Left hindlimb (tissue), 1 donor: Measurements from ENCODE around the gene CRTC1.

Experiments
- DNase-seq: peaks from one replicate; pipeline ENCODE4 v3.0.0-alpha.2; 2018

Gene CRTC1, protein sequence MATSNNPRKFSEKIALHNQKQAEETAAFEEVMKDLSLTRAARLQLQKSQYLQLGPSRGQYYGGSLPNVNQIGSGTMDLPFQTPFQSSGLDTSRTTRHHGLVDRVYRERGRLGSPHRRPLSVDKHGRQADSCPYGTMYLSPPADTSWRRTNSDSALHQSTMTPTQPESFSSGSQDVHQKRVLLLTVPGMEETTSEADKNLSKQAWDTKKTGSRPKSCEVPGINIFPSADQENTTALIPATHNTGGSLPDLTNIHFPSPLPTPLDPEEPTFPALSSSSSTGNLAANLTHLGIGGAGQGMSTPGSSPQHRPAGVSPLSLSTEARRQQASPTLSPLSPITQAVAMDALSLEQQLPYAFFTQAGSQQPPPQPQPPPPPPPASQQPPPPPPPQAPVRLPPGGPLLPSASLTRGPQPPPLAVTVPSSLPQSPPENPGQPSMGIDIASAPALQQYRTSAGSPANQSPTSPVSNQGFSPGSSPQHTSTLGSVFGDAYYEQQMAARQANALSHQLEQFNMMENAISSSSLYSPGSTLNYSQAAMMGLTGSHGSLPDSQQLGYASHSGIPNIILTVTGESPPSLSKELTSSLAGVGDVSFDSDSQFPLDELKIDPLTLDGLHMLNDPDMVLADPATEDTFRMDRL

DNA sequence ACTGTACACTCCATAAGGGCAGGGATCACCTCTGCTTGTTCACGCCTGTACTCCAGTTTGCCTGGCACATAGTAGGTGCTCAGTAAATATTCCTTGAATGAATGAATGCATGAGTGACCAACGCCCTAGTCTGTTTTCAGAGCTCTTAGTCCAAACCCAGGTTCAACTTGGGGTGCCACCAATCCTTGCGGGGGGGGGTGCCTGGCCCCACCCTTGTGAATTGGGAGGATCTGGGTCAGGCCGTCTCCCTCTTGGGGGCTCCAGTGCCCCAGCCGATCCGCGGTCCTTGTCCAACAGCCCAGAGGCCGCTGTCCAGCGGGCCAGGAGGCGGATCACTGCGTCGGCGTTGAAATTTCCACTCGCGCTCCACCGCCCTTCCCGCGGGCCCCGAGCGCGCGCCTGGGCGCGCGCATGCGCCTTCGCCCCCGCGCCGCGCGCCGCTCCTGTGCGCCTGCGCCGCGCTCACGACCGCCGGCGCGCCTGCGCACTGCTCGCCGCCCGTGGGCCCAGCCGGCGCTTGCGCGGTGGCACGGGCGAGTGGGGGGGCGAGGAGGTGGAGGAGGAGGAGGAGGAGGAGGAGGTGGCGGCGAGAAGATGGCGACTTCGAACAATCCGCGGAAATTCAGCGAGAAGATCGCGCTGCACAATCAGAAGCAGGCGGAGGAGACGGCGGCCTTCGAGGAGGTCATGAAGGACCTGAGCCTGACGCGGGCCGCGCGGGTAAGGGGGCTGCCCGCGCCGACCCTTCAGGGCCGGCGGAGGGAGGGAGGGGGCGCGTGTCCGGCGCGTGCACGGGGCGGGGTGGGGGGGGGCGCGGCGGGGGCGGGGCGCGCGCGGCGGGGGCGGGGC is at the start of gene CRTC1:
Gene CRTC1, plus strand, starts transcription at position 572 of the 849 bp plus-strand sequence. Its CDS starts 23 bp downstream, at position 595.
- peak; percentile 96 for DNase-seq

DNA sequence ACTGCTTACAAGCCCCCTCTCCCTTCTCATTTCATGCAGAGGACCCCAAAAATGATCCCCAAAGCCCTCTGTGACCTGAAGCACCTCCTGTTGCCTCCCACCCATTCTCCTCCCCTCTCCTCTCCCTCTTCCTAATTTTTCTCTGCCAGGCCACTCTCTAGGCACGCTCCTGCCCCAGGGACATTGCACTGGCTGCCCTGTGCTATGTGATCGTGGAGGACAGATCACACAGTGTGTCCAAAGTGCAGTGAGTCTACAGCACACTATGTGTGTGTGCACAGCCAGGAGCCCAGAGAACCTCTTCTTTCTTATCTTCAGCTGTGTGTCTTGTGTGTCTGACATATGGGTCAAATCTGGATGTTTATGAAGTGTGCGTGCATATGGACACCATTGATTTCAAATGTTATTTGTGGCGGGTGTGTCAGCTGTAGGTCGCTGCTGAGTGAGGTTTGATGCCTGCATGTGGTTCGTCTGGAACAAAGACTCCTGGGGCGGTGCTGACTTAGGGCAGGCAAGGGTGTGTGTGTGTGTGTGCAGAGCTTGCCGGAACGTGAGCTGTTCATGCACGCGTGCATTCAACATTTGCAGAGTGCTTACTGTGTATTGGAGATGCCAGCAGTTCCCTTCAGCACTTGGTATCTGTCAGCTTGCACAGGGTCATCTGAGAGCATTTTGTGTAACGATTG is 48.7 kb upstream of the CRTC1 start:
- no peak for DNase-seq

DNA sequence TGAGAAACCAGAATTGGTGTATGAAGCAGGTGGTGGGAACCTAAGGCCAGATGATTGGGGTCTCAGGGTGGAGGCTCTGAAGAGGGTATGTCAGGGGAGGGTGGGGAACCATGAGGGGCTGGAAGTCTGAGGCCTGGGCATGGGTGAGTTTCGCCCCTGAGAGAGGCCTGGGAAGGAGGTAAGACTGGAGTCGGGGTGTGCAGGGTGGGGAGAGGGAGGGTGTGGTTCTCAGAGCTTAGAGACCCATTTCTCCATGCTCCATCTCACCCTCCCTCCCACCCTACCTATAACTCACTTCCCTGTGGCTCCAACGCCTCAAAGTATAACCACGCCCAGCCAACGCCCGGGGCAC is 47.7 kb upstream of the CRTC1 start:
- DNase-seq, result no peak

DNA sequence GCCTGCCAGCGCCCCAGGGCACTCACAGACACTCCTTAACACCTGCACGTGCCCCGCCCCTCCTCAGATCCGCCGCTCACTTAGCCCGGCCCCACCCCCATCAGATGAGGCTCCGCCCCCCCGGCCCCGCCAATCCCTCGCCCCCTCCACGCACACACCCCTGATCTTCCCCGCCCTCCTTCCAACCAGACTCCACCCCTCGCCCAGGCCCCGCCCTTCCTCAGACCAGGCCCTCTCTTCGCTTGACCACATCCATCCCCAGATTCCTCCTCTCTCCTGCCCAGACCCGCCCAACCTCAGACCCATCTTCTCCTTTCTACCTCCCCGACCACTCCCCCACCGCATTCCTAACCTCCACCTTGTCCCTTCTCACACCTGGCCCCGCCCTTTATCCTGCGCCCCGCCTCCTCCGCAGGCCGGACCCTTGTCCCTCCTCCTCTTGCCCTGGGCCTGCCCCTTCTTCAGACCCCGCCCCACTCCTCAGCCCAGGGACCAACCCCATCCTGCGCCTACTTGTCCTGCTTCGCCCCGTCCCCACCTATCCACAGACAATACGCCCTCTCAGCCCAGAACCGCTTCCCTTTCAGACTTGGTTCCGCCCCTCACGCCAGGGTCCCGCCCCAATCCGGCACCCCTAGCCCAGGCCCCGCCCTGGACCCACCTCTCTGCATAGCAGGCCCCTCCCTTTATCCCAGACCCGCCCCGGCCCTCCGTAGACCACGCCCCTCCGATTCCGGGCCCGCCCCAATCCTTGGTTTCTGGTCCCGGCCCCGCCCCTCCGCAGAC is 47.1 kb upstream of the CRTC1 start:
- peak; percentile 96 for DNase-seq

DNA sequence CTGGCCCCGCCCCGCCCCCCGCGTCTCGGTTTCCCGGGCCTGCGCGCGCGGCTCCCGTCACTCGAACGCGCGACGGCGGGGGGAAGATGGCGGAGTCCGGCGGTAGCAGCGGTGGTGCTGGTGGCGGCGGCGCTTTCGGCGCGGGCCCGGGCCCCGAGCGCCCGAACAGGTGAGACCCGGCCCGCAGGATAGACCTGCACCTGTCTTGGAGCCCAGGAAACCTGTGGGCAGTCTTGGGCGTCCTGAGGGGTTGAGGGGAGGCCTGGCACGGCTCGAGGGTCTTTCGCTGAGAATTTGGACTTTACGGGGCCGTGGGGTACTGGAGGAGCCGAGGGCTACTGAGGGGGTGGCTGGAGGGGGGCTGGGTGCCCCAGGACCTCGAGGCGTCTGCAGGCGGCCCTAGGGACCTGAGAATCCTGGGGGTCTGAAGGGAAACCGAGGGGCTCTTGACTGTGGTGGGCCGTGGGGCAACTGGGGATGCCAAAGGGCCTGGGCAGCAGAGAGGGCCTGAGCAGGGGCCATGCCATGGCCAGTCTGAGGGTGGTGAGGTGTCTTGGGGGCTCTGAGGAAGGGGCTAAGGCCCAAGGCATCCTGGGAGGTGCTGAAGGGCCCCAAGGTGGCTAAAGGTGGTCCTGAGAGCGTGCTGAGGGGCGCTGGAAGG is 46.4 kb upstream of the CRTC1 start, which contains the start of gene KLHL26:
Gene KLHL26, plus strand, starts transcription at position 60 of the 661 bp plus-strand sequence. Its CDS starts 27 bp downstream, at position 87.
- DNase-seq, result no peak

DNA sequence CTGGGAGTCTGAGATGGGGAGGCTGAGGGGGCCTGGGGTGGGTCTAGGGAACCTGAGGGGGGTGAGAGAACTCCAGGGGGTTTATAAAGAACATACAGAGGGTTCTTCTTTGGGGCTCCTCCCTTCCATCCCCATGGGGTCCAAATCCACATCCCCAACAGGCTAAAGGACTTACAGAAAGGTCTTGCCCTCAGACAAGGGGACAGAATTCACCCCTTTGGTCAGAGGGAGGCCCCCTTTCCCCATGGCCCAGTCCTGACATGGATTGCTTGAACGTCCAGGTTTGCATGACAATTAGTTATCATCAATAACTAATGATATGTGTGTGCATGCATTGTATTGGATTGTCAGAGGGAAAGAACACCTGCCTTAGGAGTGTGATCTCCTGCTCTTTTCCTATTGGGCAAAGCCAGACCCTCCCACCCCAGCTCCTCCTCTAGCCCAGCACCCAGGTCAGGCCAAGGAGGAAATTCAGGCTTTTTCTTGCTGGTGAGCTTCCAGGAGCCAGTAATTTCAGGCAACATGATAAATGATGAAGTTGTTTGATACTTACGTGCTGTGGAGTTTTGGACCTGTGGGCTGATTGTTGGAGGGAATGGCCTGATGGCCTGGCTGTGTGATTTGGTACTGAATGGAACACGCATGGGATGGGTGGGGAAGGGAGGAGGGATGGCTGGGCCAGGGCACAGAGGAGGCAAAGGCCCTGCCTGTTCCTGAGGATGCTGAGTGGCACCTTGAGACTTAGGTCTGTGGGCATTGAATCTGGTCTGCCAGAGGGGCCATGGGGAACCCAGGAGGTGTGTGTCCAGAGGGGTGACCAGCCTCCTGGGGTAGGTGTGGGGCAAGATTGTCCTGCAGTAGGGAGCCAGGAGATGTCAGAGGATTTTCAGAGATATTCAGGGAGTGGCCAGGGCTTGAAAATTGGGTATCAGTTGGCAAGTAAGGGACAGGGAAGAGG is 45.5 kb upstream of the CRTC1 start:
- DNase-seq, result no peak

DNA sequence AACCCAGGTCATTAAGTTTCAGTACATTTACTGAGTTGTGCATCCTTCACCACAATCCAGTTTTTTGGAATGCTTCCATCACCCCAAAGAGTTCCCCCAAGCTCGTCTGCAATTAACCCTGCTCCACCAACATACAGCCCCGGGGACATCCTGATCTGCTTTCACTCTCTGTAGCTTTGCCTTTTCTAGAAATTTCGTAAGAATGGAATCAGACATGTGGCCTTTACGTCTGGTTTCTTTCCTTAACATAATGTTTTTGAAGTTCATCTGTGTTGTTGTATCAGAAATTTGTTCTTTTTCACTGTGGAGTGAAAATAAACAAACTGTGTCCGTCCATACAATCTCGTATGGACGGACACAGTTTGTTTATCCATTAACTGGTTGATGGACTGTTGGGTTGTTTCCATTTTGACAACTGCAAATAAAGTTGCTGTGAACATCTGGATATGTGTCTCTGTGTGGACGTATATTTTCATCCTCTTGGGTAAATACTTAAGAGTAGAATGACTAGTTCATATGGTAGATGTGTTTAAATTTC is 43.7 kb upstream of the CRTC1 start:
- DNase-seq, result no peak

DNA sequence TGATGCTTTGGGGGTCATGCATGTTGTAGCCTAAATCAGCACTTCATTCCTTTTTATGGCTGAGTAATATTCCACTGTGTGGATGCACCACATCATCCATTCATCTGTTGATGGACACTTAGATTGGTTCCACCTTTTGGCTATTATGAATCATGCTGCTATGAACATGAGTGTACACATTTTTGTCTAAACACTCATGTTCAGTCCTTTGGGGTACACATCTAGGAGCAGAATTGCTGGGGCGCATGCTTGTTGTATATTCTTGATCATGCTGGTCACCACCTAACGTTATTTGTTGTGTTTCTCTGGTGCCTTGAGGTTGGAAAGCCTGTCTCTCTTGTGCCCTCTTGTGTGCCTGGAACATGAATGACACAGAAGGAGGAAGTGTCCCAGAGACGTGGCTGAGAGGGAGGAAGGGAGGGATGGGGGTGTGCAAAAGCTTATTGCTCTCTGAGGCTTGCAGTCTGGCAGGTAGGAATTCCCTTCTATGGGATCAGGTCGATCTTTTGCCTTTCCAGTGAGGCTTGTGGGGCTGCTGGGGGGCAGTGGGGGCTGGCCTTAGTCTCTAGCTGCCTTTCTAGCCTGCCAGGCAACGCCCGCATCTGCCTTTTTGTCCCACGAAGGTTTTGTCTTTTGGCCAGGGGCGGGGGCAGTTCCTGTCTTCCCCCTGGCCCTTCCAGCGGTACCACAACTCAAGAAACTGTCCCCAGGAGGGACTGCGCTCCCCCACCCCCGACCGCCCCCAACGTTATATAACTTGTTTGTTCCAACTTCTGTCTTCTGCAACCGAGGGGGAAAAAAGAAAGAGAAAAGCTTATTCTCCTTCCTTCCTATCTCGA is 39.1 kb upstream of the CRTC1 start:
- no peak for DNase-seq

DNA sequence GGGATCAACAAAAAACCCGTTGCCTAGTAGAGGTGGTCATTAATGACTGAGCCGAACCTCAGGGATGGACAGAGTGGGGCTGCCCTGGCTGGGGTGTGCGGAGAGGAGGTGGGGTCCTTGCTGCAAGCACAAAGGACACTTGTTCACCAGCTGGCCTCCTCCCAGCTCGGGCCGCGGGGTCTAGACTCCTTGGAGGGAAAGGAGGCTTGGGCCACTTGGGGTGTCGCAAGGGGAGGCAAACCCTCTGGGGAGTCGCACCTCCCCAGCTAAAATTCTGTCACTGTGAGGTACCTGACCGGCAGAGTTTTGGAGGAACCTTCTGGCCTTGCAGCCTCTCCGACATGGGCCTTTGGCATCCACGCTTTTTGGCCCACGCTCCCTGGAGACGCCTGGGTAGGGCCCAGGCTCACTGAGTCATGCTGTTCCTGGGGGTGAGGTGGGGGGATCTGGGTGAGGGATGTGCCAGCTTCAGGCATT is 38.4 kb upstream of the CRTC1 start:
- no peak for DNase-seq

DNA sequence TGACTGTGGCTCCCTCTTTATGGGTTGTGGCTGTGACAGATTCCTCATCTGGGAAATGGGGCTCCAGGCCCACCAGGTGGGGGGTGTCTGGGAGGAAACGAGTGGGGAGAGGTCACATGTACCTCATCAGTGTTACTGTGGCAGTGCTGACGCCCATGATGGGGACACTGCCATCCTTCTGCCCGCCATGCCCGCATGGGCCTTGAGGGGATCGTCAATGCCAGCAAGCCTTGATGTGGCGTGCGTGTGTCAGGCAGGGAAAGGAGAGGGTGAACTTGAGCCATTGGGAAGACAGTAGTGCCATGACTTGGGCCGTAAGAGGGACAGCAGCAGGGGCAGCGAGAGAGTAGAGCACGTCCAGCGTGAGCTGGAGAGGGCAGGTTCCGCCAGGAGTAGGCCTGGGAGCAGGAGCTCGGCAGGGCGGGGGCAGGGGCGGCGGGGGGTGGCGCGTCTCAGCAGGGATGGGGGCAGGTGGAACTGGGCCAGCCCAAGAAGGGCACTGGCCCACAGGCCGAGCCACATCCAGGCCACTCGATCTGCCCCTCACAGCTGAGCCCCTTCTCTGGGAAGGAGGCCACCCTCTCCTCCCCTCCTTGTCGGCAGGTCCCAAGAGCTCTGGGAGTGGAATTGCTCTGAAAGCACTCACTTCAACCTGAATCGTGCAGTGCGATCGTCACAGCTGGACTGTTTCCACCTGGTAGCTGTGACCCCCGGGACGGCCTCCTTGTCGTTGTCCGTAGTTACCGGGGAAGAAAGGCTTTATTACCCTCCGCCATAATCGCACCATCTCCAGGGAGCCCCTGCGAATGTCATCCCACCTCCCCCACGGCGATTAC is 36.7 kb upstream of the CRTC1 start:
- DNase-seq, result no peak

DNA sequence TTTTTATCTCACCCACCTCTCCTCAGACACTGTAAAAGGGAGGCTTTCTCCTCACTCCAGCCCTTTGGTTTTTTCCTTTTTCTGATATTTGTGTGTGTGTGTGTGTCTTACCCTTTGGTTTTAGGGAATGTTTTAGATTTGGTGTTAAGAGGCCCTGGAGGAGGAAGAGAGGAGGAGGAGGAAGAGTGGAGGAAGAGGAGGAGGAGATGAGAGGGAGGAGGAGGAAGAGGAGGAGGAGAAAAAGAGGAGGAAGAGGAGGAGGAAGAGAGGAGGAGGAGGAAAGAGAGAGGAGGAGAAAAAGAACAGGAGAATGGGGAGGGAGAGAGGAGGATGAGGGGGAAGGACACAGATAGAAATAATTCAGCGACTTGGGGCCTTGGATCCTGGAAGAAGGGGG is 36.1 kb upstream of the CRTC1 start:
- no peak for DNase-seq

DNA sequence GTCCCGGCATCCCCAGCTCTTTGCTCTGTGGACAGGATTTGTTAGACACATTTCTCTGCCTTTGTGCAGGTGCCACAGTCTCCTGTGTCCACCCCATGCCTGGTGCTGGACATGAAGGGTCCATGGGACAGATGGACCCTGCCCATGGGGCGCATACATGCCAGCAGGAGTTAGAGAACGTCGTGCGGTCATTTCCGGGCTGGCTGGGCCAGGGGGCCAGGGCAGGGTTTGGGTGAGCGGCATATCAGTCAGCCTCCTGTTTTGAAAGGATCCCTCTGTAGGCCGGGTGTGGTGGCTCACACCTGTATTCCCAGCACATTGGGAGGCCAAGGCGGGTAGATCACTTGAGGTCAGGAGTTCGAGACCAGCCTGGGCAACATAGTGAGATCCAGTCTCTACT is 35.7 kb upstream of the CRTC1 start:
- no peak for DNase-seq

DNA sequence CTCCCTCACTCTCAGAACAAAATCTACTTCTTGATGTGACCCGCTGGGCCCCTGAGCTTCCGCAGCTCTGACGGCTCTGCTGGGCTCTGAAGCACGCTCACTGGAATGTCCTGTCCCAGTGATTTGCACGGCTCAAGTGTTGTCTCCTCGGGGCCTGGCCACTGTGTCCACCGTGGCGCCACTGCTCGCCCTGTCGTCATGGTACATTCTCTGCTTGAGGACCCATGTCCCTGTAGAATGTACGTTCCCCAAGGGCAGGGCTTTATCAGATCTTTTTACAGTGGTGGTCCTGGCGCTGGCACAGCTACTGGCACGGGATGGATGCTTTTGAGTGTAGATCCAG is 34.5 kb upstream of the CRTC1 start:
- no peak for DNase-seq

DNA sequence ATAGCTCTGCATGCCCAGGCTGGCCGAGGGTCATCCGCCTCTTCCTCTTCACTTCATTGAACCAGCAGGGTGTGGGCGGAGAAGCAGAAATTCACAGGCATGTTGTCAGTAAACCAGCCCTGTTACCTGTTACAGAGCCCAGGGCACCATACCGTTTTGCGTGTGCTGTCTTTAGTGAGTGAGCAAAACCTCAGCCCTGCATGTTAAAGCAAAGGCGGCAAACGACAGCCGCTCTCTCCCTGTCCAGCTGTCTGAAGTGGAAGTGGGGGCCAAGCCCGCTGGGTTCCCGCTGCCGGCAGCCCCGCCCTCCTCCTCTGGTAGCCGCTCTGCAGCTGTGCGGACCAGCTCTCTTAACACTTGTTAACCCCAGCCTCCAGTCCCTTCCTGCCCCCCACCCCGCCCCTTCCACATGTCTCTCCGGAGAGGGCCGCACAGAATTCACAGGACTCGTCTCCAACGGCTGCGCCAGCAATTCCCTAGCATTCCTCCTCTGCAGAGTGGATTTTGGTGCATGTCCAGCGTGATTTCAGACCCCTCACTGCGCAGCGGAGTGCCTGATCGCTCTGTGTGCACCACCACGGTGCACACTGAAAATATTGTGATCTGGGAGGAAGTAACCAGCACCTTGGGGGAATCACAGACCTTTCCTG is 34.0 kb upstream of the CRTC1 start:
- DNase-seq, result peak; percentile 90

DNA sequence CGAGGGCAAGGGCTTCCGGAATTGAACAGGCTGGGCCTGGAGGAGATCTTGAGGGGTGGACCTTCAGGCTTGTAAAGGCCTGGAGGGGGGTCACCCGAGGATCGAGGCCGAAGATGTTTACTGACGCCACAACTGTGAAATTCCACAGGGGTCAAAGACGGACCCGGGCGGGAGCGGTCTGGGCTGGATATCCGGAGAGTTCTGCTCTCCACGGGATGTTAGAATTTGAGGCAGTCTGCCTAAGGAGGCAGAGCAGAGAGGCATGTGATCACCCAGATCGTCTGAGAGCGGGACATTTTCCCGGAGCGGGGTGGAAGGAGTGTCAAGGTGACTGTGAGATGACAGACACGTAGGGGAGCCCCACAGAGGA is 33.5 kb upstream of the CRTC1 start:
- peak; percentile 70 for DNase-seq

DNA sequence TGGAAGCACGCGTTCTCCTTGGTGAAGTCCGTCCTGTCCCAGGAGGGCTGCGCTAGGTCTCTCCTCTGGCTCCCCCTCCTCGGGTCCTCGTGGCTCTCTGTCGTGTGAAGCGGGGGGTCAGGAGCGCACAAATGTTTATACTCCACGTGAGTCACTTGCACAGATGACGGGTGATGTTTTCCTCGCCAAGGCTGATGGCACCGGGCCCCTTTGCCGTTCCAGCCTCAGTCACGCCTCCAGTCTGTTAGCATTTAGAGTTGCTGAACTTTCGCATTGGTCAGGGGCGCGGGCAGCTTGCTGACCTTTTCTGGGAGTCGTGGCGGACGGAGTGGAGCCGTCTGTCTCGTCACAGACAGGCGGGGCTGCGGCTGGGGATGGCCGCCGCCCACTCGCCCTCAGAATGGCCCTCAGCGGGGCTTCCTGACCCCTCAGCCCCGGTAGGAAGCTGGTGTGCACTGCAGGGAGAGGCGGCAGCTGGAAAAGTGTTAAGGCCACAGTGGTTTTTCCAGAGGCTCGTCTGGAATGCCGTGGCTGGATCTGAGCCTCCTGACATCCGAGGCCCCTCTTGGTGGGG is 32.9 kb upstream of the CRTC1 start:
- DNase-seq, result peak; percentile 76

DNA sequence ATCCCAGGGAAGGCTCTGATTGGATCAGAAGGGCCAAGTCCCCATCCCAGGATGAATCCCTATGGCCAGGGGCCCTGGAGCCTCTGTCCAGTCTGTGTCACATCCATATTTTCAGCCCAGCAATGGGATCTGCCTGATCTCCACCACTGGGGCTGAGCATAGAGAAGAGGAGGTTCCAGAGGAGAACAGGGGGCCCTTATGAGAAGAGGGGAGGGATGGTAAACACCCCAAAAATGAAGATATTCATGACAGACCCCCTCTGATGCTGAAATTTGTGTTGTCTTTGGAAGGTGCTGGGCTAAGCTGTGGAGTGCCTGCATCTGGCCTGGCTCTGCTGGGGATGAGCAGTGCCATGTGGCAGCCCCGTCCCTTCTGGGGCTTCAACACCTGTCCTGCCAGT is 32.2 kb upstream of the CRTC1 start:
- no peak for DNase-seq
